SK-N-SH (cell line): ENCODE results near the gene GCNT2. TPM values are rescaled to one million over a fixed set of nuclear protein-coding genes. Genes with fewer than 3 reads are reported as not detected.

ENCODE experiments used
- CTCF ChIA-PET: fragments of 300-600, 350-600 bp; formaldehyde crosslinking; extraction: SDS; loops from one replicate; lab custom pipeline; 2021; lab: Yijun Ruan, JAX
- POLR2A ChIA-PET: fragments of 350-600 bp; sonication (Branson Sonifier 250); formaldehyde crosslinking; extraction: SDS; loops from one replicate; lab custom pipeline; 2020; ENCODE audit warnings: antibody characterized with exemption, inconsistent platforms; lab: Yijun Ruan, JAX
- DNase-seq: peaks from one replicate; pipeline ENCODE4 v3.0.0; 2012
- H2AFZ ChIP-seq: fragments of 200-600 bp; sonication (generic); 2 replicates; pipeline ENCODE4 v1.8.1; 2016; ENCODE audit warnings: antibody characterized with exemption, mild to moderate bottlenecking, low read depth
- H3F3A ChIP-seq: fragments of 200-600 bp; sonication (generic); replicated peaks from 2 replicates; pipeline ENCODE3; 2016; ENCODE audit warnings: antibody characterized with exemption, mild to moderate bottlenecking; ENCODE audit not compliant: insufficient read depth
- H3K27ac ChIP-seq, 2 experiments: fragments of 200-500 bp in 1 of 2; fragments of 200-600 bp in 1 of 2; sonication (Bioruptor generic) in 1 of 2; sonication (generic), shearing (Covaris generic) in 1 of 2; 2 replicates each; pipeline versions ENCODE4 v1.5.1 to v1.6.1; 2014 to 2016; ENCODE audit warnings: low read depth in 2 of 2, inconsistent platforms in 1 of 2, low read length in 1 of 2, mild to moderate bottlenecking in 1 of 2, mixed read lengths in 1 of 2
- H3K27me3 ChIP-seq: fragments of 200-600 bp; sonication (generic), shearing (Covaris generic); 2 replicates; pipeline ENCODE4 v1.6.1; 2016; ENCODE audit warnings: mixed run types; ENCODE audit not compliant: insufficient read depth
- H3K36me3 ChIP-seq, 2 experiments: fragments of 200-500 bp in 1 of 2; fragments of 200-600 bp in 1 of 2; sonication (Bioruptor generic) in 1 of 2; sonication (generic) in 1 of 2; replicated peaks in 1 of 2; 2 replicates each; pipeline versions ENCODE3 to v1.5.1; 2014 to 2016; ENCODE audit warnings: low read length in 1 of 2, mild to moderate bottlenecking in 1 of 2; ENCODE audit not compliant: insufficient read depth in 2 of 2, control insufficient read depth in 1 of 2
- H3K4me1 ChIP-seq, 2 experiments: fragments of 200-500 bp in 1 of 2; fragments of 200-600 bp in 1 of 2; sonication (Bioruptor generic) in 1 of 2; sonication (generic), shearing (Covaris generic) in 1 of 2; 2 replicates each; pipeline versions ENCODE4 v1.5.1 to v1.6.1; 2014 to 2016; ENCODE audit warnings: low read depth in 1 of 2, low read length in 1 of 2, mixed run types in 1 of 2; ENCODE audit not compliant: insufficient read depth in 2 of 2, control insufficient read depth in 1 of 2
- H3K4me2 ChIP-seq: fragments of 200-600 bp; sonication (generic), shearing (Covaris generic); 2 replicates; pipeline ENCODE4 v1.6.1; 2017; ENCODE audit warnings: mixed run types
- H3K4me3 ChIP-seq, 2 experiments: fragments of 200-500 bp in 1 of 2; fragments of 200-600 bp in 1 of 2; sonication (Bioruptor generic) in 1 of 2; sonication (generic), shearing (Covaris generic) in 1 of 2; 2 replicates each; pipeline versions ENCODE4 v1.5.1 to v1.8.1; 2014 to 2016; ENCODE audit warnings: low read depth in 2 of 2, inconsistent platforms in 1 of 2, low read length in 1 of 2, mild to moderate bottlenecking in 1 of 2, mixed read lengths in 1 of 2, moderate library complexity in 1 of 2
- H3K79me2 ChIP-seq: fragments of 200-600 bp; sonication (generic); 2 replicates; pipeline ENCODE4 v1.8.1; 2017; ENCODE audit warnings: mild to moderate bottlenecking; ENCODE audit not compliant: insufficient read depth
- H3K9ac ChIP-seq: fragments of 200-600 bp; sonication (generic); 2 replicates; pipeline ENCODE4 v1.6.1; 2017; ENCODE audit warnings: mixed run types
- H3K9me2 ChIP-seq: fragments of 200-600 bp; sonication (generic); 2 replicates; pipeline ENCODE4 v1.6.1; 2017; ENCODE audit warnings: mixed run types
- H3K9me3 ChIP-seq: fragments of 200-600 bp; sonication (generic); 2 replicates; pipeline ENCODE4 v1.6.1; 2017; ENCODE audit warnings: mixed run types, mild to moderate bottlenecking, moderate library complexity
- H4K20me1 ChIP-seq: fragments of 200-600 bp; sonication (generic); 2 replicates; pipeline ENCODE4 v1.6.1; 2017; ENCODE audit warnings: mild to moderate bottlenecking, mixed run types; ENCODE audit not compliant: insufficient read depth
- CHD2 ChIP-seq: fragments of 150-350 bp; IDR thresholded peaks from 2 replicates; pipeline ENCODE4 v1.6.1; 2018; ENCODE audit warnings: low read length; ENCODE audit not compliant: partially characterized antibody
- ELF1 ChIP-seq: IDR thresholded peaks from 2 replicates; pipeline ENCODE4 v1.4.0; 2012
- FOXJ3 ChIP-seq: sonication (generic); formaldehyde crosslinking; IDR thresholded peaks from 2 replicates; pipeline ENCODE4 v1.5.1; 2020; ENCODE audit warnings: mild to moderate bottlenecking, missing genetic modification reagents
- GABPA ChIP-seq: IDR thresholded peaks from 2 replicates; pipeline ENCODE4 v1.4.0; 2012; ENCODE audit warnings: low read depth, mild to moderate bottlenecking
- MEF2A ChIP-seq: IDR thresholded peaks from 2 replicates; pipeline ENCODE4 v1.4.0; 2012; ENCODE audit warnings: low read depth, borderline replicate concordance
- MXI1 ChIP-seq: IDR thresholded peaks from 2 replicates; pipeline ENCODE4 v1.6.1; 2012; ENCODE audit warnings: mild to moderate bottlenecking, low read depth, low read length, improper control_type of control experiment
- POLR2AphosphoS5 ChIP-seq: IDR thresholded peaks from 2 replicates; pipeline ENCODE4 v1.6.1; 2012; ENCODE audit warnings: low read depth, low read length
- RCOR1 ChIP-seq: fragments of 150-350 bp; IDR thresholded peaks from 2 replicates; pipeline ENCODE4 v1.6.1; 2017; ENCODE audit warnings: antibody characterized with exemption, low read length
- RFX5 ChIP-seq: IDR thresholded peaks from 2 replicates; pipeline ENCODE4 v1.6.1; 2012; ENCODE audit warnings: mild to moderate bottlenecking, improper control_type of control experiment, low read length
- SIN3A ChIP-seq: IDR thresholded peaks from 2 replicates; pipeline ENCODE4 v1.6.1; 2012; ENCODE audit warnings: low read depth, mild to moderate bottlenecking, low read length, moderate library complexity, borderline replicate concordance
- SMC3 ChIP-seq: IDR thresholded peaks from 2 replicates; pipeline ENCODE4 v1.6.1; 2012; ENCODE audit warnings: low read depth, low read length, improper control_type of control experiment
- TCF12 ChIP-seq: IDR thresholded peaks from 2 replicates; pipeline ENCODE4 v1.4.0; 2012
- TEAD4 ChIP-seq: IDR thresholded peaks from 2 replicates; pipeline ENCODE4 v1.4.0; 2012; ENCODE audit warnings: mild to moderate bottlenecking, borderline replicate concordance; ENCODE audit not compliant: insufficient read depth
- WGBS: methylation state at CpG from one replicate; pipeline ENCODE4 v1.1.6; 2017; ENCODE audit warnings: low lambda C conversion rate; 5-methylcytosine and 5-hydroxymethylcytosine counted together
- polyA plus RNA-seq, 3 experiments: library from polyadenylated mRNA; depleted of rRNA; stranded (reverse); fragments of >200 nt; gene quantifications; 2 replicates each; pipeline ENCODE4 v1.2.3, GENCODE V29; 2012
- TF ChIP-seq, protein P1 (sequence below): IDR thresholded peaks from 2 replicates; pipeline ENCODE4 v1.4.0; 2012; ENCODE audit warnings: low read depth, borderline replicate concordance
- TF ChIP-seq, protein P2 (sequence below): IDR thresholded peaks from 2 replicates; pipeline ENCODE4; 2012
- TF ChIP-seq, protein P3 (sequence below): IDR thresholded peaks from 2 replicates; pipeline ENCODE4 v1.6.1; 2012; ENCODE audit warnings: mild to moderate bottlenecking, low read depth, low read length, moderate library complexity
- TF ChIP-seq, protein P4 (sequence below): IDR thresholded peaks from 2 replicates; pipeline ENCODE4 v1.4.0; 2012; ENCODE audit warnings: low read depth
- TF ChIP-seq, protein P5 (sequence below): fragments of 200-600 bp; sonication (generic); IDR thresholded peaks from 2 replicates; pipeline ENCODE4 v1.6.1; 2017; ENCODE audit warnings: antibody characterized with exemption, mild to moderate bottlenecking, moderate library complexity
- TF ChIP-seq, protein P6 (sequence below): IDR thresholded peaks from 2 replicates; pipeline ENCODE4 v1.4.0; 2012; ENCODE audit warnings: low read depth, borderline replicate concordance
- TF ChIP-seq, protein P7 (sequence below): fragments of 150-350 bp; IDR thresholded peaks from 2 replicates; pipeline ENCODE4 v1.6.1; 2017; ENCODE audit warnings: antibody characterized with exemption, low read length, low read depth, borderline replicate concordance

Gene GCNT2
- polyA plus RNA-seq, 1 of the 3 experiments (the other 2 are of a cell fraction): 0.13 TPM

DNA sequence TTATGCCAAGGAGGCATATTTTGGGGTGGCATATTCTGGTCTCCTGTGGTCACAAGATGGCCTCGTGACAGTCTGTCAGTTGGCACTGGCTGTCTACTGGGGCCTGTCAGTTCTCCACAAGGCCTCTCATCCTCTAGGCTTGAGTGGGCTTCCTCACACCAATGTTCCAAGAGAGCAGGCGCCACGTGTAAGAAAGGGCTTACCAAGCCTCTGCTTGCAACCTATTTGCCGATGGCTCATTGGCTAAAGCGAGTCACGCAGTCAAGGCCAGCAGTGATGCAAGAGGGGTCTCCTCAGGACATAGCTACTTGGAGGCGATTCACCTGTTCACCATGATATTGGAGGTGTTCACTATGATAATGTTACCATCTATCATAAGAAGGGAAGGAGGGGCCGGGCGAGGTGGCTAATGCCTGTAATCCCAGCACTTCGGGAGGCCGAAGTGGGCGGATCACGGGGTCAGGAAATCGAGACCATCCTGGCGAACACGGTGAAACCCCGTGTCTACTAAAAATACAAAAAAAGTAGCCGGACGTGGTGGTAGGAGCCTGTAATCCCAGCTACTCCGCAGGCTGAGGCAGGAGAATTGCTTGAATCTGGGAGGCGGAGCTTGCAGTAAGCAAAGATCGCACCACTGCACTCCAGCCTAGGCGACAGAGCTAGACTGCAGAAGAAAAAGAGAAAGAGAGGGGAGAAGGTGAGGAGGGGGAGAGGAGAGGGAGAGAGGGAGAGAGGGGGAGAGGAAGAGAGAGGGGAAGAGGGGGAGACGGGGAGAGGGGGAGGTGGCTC, 138.0 kb downstream of the GCNT2 start:
- CTCF ChIA-PET: interaction anchor here (0.6 to 1.3 kb wide), 2 partner anchors 12 to 850 kb away, joined by 3 to 4 read pairs; no protein-coding TSS in a partner anchor
- POLR2A ChIA-PET: interaction anchor here (0.8 to 1.5 kb wide), 2 partner anchors 36 to 87 kb away, joined by 3 to 9 read pairs; partner anchors contain the start of genes C6orf52 and PAK1IP1
- no peak for DNase-seq

More for the DNA sequence above, 138.0 kb downstream of the GCNT2 start:
- H3K4me2 ChIP-seq: peak overlapping the region; percentile 81
- H2AFZ ChIP-seq: peak overlapping the region; percentile 96
- TF ChIP-seq, protein P1, sequence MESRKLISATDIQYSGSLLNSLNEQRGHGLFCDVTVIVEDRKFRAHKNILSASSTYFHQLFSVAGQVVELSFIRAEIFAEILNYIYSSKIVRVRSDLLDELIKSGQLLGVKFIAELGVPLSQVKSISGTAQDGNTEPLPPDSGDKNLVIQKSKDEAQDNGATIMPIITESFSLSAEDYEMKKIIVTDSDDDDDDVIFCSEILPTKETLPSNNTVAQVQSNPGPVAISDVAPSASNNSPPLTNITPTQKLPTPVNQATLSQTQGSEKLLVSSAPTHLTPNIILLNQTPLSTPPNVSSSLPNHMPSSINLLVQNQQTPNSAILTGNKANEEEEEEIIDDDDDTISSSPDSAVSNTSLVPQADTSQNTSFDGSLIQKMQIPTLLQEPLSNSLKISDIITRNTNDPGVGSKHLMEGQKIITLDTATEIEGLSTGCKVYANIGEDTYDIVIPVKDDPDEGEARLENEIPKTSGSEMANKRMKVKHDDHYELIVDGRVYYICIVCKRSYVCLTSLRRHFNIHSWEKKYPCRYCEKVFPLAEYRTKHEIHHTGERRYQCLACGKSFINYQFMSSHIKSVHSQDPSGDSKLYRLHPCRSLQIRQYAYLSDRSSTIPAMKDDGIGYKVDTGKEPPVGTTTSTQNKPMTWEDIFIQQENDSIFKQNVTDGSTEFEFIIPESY: no peak
- TF ChIP-seq POLR2AphosphoS5 (no peak), GABPA (no peak), SMC3 (no peak), TCF12 (no peak), MEF2A (no peak), MXI1 (no peak), RFX5 (no peak), ELF1 (no peak), SIN3A (no peak), FOXJ3 (CRISPR knock-in tag) (no peak), RCOR1 (no peak), TEAD4 (no peak), CHD2 (no peak)
- TF ChIP-seq, protein P2, sequence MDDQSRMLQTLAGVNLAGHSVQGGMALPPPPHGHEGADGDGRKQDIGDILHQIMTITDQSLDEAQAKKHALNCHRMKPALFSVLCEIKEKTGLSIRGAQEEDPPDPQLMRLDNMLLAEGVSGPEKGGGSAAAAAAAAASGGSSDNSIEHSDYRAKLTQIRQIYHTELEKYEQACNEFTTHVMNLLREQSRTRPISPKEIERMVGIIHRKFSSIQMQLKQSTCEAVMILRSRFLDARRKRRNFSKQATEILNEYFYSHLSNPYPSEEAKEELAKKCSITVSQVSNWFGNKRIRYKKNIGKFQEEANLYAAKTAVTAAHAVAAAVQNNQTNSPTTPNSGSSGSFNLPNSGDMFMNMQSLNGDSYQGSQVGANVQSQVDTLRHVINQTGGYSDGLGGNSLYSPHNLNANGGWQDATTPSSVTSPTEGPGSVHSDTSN: no peak
- TF ChIP-seq, protein P3, sequence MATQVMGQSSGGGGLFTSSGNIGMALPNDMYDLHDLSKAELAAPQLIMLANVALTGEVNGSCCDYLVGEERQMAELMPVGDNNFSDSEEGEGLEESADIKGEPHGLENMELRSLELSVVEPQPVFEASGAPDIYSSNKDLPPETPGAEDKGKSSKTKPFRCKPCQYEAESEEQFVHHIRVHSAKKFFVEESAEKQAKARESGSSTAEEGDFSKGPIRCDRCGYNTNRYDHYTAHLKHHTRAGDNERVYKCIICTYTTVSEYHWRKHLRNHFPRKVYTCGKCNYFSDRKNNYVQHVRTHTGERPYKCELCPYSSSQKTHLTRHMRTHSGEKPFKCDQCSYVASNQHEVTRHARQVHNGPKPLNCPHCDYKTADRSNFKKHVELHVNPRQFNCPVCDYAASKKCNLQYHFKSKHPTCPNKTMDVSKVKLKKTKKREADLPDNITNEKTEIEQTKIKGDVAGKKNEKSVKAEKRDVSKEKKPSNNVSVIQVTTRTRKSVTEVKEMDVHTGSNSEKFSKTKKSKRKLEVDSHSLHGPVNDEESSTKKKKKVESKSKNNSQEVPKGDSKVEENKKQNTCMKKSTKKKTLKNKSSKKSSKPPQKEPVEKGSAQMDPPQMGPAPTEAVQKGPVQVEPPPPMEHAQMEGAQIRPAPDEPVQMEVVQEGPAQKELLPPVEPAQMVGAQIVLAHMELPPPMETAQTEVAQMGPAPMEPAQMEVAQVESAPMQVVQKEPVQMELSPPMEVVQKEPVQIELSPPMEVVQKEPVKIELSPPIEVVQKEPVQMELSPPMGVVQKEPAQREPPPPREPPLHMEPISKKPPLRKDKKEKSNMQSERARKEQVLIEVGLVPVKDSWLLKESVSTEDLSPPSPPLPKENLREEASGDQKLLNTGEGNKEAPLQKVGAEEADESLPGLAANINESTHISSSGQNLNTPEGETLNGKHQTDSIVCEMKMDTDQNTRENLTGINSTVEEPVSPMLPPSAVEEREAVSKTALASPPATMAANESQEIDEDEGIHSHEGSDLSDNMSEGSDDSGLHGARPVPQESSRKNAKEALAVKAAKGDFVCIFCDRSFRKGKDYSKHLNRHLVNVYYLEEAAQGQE: no peak
- TF ChIP-seq, protein P4, sequence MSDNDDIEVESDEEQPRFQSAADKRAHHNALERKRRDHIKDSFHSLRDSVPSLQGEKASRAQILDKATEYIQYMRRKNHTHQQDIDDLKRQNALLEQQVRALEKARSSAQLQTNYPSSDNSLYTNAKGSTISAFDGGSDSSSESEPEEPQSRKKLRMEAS: no peak
- TF ChIP-seq, protein P5, sequence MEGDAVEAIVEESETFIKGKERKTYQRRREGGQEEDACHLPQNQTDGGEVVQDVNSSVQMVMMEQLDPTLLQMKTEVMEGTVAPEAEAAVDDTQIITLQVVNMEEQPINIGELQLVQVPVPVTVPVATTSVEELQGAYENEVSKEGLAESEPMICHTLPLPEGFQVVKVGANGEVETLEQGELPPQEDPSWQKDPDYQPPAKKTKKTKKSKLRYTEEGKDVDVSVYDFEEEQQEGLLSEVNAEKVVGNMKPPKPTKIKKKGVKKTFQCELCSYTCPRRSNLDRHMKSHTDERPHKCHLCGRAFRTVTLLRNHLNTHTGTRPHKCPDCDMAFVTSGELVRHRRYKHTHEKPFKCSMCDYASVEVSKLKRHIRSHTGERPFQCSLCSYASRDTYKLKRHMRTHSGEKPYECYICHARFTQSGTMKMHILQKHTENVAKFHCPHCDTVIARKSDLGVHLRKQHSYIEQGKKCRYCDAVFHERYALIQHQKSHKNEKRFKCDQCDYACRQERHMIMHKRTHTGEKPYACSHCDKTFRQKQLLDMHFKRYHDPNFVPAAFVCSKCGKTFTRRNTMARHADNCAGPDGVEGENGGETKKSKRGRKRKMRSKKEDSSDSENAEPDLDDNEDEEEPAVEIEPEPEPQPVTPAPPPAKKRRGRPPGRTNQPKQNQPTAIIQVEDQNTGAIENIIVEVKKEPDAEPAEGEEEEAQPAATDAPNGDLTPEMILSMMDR: no peak
- TF ChIP-seq, protein P6, sequence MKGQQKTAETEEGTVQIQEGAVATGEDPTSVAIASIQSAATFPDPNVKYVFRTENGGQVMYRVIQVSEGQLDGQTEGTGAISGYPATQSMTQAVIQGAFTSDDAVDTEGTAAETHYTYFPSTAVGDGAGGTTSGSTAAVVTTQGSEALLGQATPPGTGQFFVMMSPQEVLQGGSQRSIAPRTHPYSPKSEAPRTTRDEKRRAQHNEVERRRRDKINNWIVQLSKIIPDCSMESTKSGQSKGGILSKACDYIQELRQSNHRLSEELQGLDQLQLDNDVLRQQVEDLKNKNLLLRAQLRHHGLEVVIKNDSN: no peak
- TF ChIP-seq, protein P7, sequence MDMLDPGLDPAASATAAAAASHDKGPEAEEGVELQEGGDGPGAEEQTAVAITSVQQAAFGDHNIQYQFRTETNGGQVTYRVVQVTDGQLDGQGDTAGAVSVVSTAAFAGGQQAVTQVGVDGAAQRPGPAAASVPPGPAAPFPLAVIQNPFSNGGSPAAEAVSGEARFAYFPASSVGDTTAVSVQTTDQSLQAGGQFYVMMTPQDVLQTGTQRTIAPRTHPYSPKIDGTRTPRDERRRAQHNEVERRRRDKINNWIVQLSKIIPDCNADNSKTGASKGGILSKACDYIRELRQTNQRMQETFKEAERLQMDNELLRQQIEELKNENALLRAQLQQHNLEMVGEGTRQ: no peak
- H3K27ac ChIP-seq: no peak overlapping the region
- no peaks in the 10 kb centered on the region for H3K9me2 ChIP-seq
- H3F3A ChIP-seq: no peaks in the 10 kb centered on the region
- H3K4me1 ChIP-seq: peaks cover 0 to 4% of the 10 kb centered on the region in 2 experiments; a peak in 1 of 4 replicates
- no peaks in the 10 kb centered on the region for H3K27me3 ChIP-seq
- H3K36me3 ChIP-seq: no peaks in the 10 kb centered on the region
- H3K4me3 ChIP-seq: peak overlapping the region; percentile 51 to 72
- peak overlapping the region; percentile 55 for H3K9ac ChIP-seq
- no peaks in the 10 kb centered on the region for H3K79me2 ChIP-seq
- H3K9me3 ChIP-seq: no peaks in the 10 kb centered on the region
- no peaks in the 10 kb centered on the region for H4K20me1 ChIP-seq
- 44% methylated on average over 24 of the region's 24 CpGs for WGBS
